Endometrial microvascular endothelial cells (primary cell): ENCODE data around the gene POLR2H. TPM values are rescaled to one million over a fixed set of nuclear protein-coding genes. Genes with fewer than 3 reads are reported as not detected.

Experiments used
- in situ Hi-C: cut with HindIII; loops from 2 replicates; pipeline ENCODE4 v1.10.0; 2017; ENCODE audit warnings: low sequenced_read_pairs, low pct_unique_long_range_greater_than_20kb; ENCODE audit errors: inconsistent ontology term
- total RNA-seq: library from RNA; depleted of rRNA; stranded (reverse); fragments of >200 nt; gene quantifications from one replicate; pipeline ENCODE4 v1.2.3, GENCODE V29; 2015; ENCODE audit errors: inconsistent ontology term

POLR2H gene
- total RNA-seq, result 172 TPM

DNA sequence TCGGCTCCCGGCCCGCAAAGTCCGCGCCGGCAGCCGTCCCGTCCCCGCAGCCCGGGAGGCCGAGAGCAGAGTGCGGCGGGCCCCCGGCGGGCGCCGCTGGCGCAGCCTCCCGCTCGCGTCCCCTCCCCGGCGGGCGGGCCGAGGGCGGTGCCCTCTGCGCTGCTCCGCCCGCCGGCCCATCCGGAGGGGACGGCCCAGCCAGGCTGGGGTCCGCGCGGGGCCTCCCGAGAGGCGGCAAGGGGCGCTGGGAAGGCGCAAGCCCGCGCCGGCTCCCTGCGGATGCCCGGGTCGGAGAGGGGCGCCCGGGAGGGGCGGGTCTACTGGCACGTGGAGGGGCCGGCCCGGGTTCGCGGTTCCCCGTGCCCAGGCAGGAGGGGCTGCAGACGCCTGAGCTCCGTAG is at the start of gene POLR2H, which contains the start of gene CLCN2:
POLR2H (plus strand) TSS at position 179 of the 400 bp plus-strand sequence. CDS start 1,783 bp downstream, outside the sequence.
CLCN2 (minus strand) TSS at position 74 of the 400 bp plus-strand sequence. CDS start 126 bp downstream, outside the sequence.
- in situ Hi-C loops, result no loop called here

DNA sequence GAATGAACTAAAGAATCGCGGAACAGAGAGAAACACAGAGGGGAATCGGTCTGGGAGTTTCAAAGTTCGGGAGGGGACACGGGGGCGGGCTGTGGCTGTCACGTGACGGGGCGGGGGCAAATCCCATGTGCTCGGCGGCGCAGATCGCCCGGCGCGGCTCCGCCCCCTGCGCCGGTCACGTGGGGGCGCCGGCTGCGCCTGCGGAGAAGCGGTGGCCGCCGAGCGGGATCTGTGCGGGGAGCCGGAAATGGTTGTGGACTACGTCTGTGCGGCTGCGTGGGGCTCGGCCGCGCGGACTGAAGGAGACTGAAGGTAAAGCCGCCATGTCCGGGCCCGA is 47.2 kb upstream of the POLR2H start, which contains the start of gene EIF4G1:
EIF4G1 (plus strand) TSS at position 244 of the 337 bp plus-strand sequence. CDS start 1,191 bp downstream, outside the sequence.
- in situ Hi-C loops, result no loop called here

DNA sequence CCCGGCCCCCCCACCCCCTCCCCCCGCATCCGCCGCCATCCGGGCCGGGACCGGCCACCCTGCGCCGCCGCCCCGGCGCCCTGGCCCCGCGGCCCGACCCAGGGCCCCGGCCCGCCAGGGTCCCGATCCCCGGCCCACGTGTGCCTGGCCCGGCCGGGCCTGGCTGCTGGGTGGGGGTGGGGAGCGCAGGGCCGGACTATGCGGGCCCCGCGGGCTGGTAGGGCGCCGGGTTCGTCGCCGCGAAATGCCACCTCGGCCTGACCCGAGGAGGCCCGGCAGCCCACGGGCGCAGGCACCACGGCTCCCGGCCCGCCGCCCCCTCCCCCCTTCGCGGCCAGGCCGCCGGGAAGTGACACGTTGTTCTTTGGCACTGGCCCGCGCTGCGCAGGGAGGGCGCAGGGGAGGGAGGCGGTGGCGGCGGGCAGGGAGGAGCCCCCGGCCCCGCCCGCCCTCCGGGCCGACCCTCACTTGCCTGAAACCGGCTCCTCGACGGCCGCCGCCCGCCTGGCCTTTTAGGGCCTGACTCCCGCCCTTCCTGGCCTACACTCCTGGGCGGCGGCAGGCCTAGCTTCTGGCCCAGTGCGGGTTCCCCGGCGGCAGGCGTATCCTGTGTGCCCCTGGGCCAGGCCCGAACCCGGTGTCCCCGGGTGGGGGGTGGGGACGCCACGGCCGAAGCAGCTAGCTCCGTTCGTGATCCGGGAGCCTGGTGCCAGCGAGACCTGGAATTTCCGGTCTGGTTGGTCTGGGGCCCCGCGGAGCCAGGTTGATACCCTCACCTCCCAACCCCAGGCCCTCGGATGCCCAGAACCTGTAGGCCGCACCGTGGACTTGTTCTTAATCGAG is 46.6 kb upstream of the POLR2H start:
- in situ Hi-C loops, result no loop called here

DNA sequence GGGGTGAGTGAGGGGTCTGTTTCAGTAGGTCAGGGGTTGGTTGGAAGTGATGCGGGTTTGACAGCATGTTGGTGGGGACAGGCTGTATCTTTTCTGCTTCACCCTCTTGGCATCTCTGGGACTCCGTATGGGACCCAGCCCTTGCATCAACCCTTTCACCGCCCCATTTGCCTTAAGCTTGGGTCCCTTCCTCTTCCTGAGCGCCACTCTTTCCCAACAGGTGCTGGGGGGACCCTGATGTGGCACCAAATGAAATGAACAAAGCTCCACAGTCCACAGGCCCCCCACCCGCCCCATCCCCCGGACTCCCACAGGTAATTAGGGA is 46.0 kb upstream of the POLR2H start:
- in situ Hi-C loops, result no loop called here

DNA sequence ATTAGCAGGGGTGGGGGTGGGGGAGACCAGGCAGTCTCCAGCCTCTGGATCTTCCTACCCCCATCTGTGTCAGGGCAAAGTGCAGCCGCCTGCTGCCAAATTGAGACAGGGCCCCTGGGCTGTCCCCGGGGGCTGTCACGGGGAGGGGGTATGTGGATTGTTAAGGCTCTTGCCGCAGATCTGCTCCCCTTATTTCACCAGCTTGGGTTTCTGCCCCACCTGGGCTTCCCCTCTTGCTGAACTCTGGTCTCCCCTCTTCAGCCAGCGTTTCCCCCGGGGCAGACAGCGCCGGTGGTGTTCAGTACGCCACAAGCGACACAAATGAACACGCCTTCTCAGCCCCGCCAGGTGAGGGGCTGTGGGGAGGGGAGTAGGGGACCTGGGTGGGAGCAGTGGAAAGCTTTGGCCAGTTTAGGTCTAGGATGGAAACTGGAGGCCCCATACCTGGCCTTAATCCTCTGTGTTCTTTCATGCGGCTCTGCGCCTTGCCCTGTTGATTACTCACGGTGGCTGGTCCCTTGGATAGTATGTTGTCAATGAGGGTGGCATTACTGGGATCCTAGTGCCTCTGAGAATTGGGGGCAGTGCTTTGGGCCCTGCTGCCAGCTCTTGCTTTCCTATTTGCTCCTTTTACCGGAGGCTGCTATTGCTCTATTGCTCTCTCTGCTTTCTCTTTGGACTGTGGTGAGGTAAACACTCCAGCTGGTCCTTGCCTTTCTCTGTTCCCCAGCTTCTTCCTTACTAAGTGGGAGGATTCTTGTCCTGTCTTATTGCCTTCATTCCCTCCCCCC is 45.4 kb upstream of the POLR2H start:
- in situ Hi-C loops, result no loop called here

DNA sequence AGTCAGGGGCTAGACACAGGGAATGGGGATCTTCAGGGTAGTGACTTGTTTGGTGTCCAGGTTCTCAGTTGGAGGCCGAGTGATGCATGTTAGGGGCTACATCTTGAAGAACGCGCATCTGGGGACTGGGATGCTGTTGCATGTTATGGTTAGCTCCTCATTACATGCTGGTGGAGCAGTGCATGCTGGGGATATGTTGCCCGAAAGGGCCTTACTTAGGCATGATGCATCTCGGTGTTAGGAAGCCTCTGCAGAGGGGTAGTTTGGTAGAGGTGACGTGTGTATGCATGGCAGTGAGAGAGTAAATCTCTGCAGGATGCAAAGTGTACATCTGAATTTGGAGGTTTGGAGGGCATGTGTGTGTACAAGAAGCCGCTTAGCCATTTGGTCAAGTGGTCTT is 44.7 kb upstream of the POLR2H start:
- in situ Hi-C loops, result no loop called here

DNA sequence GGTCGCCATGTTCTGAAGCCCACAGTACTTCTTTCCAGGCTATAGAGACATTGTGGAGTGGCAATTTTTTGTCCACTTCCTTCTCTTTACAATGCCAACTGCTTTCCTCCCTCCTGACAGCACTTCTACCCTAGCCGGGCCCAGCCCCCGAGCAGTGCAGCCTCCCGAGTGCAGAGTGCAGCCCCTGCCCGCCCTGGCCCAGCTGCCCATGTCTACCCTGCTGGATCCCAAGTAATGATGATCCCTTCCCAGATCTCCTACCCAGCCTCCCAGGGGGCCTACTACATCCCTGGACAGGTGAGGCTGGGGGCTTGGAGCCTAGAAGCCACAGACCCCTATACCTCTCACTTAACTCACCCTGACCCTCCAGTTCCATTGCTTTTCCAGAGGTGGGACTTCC is 44.3 kb upstream of the POLR2H start:
- in situ Hi-C loops, result no loop called here

DNA sequence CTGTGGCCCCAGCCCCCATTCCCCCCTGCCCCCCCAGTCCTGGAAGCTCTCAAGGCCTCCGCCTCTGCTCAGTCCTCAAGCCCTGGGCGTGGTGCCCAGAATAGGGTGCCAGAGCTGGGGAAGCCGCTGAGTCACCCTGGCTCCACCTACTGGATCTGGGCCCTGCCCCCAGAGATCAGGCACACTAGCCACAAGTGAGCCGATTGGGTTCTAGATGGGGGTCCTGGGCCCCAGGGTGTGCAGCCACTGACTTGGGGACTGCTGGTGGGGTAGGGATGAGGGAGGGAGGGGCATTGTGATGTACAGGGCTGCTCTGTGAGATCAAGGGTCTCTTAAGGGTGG is 41.4 kb upstream of the POLR2H start:
- in situ Hi-C loops, result no loop called here

DNA sequence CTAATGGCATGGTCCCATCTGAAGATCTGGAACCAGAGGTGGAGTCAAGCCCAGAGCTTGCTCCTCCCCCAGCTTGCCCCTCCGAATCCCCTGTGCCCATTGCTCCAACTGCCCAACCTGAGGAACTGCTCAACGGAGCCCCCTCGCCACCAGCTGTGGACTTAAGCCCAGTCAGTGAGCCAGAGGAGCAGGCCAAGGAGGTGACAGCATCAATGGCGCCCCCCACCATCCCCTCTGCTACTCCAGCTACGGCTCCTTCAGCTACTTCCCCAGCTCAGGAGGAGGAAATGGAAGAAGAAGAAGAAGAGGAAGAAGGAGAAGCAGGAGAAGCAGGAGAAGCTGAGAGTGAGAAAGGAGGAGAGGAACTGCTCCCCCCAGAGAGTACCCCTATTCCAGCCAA is 39.8 kb upstream of the POLR2H start:
- in situ Hi-C loops, result no loop called here

DNA sequence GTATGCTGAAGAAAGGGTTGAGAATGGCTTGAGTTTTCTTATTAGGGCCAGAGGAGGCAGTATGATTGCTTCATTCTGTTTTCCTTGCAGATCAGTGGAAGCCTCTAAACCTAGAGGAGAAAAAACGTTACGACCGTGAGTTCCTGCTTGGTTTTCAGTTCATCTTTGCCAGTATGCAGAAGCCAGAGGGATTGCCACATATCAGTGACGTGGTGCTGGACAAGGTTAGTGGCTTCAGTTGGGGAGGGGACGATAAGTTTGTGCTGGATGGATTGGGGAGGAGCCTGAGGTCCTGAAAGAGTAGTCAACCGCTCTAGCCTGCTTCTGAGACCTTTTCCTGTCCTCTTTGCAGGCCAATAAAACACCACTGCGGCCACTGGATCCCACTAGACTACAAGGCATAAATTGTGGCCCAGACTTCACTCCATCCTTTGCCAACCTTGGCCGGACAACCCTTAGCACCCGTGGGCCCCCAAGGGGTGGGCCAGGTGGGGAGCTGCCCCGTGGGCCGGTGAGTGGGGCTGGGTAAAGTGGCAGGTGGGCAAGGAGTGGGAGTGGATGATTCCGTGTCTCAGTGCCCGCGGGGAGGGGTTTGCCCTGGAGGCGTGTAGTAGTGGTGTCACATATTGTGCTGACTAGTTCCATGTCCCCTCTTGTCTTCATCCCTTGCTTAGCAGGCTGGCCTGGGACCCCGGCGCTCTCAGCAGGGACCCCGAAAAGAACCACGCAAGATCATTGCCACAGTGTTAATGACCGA is 38.6 kb upstream of the POLR2H start:
- in situ Hi-C loops, result no loop called here

DNA sequence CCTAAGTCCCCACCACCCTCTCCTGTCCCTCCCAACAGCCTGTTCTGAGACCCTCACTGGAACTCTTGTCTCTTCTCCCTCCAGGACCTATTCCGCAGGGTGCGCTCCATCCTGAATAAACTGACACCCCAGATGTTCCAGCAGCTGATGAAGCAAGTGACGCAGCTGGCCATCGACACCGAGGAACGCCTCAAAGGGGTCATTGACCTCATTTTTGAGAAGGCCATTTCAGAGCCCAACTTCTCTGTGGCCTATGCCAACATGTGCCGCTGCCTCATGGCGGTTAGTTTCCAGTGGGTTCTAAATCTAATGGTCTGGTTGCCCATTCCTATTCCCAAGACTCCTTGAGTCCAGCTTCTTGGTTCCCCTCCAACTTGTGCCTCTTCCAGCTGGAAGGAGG is 37.8 kb upstream of the POLR2H start:
- in situ Hi-C loops, result no loop called here

DNA sequence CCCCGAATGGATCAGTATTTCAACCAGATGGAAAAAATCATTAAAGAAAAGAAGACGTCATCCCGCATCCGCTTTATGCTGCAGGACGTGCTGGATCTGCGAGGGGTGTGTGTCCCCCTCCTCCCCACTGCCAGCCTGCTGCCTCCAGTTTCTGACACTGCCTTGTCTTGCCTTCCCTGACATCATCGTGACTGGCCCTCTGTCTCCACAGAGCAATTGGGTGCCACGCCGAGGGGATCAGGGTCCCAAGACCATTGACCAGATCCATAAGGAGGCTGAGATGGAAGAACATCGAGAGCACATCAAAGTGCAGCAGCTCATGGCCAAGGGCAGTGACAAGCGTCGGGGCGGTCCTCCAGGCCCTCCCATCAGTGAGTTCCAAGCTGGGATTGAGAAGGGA is 36.2 kb upstream of the POLR2H start:
- in situ Hi-C loops, result no loop called here

DNA sequence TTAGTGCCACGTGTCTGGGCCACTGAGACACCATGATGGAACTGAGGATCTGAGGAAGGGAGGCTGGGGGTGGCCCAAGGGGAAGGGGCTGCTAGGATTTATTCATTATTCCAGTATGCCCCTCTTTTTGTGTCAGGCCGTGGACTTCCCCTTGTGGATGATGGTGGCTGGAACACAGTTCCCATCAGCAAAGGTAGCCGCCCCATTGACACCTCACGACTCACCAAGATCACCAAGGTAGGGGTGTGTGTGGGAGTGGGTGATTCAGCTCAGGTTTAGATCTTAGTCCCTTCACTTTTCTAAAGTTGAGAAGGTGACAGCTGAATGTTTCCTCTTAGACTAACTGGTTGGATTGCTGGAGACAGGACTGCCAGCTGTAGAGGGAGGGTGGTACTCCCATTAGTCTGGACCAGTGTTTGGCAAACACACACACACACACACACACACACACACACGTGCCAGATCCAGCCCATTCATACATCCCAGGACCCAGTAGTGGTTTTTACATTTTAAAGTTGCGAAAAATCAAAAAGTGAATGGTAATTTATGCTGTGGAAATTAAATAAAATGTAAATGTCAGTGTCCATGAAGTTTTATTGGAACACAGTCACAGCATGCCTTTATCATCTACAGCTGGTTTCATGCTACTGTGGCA is 35.7 kb upstream of the POLR2H start:
- in situ Hi-C loops, result no loop called here

DNA sequence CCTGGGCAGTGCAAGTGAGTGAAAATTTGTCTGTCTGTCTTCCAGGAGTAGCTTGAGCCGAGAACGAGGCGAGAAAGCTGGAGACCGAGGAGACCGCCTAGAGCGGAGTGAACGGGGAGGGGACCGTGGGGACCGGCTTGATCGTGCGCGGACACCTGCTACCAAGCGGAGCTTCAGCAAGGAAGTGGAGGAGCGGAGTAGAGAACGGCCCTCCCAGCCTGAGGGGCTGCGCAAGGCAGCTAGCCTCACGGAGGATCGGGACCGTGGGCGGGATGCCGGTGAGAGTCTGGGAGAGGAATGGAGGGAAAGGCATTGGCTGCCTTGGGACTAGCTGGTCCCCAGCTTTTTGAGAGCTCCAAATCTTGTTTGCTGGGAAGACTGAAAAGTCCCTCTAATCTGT is 34.3 kb upstream of the POLR2H start:
- in situ Hi-C loops, result no loop called here

DNA sequence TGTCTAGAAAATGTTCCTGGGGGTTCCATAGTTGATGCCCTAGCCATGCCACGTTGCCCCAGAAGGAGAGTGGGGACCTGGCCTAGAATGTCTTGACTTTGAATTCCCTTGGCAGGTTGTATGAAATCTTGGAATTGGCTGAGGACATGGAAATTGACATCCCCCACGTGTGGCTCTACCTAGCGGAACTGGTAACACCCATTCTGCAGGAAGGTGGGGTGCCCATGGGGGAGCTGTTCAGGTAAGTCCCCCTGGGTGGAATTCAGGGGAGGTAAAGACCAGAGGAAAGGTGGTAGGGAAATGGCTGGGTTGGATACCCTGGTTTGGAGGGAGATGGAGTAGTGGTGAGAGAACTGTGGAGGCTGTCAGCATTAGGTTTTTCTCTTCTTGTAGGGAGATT is 33.0 kb upstream of the POLR2H start:
- in situ Hi-C loops, result no loop called here

DNA sequence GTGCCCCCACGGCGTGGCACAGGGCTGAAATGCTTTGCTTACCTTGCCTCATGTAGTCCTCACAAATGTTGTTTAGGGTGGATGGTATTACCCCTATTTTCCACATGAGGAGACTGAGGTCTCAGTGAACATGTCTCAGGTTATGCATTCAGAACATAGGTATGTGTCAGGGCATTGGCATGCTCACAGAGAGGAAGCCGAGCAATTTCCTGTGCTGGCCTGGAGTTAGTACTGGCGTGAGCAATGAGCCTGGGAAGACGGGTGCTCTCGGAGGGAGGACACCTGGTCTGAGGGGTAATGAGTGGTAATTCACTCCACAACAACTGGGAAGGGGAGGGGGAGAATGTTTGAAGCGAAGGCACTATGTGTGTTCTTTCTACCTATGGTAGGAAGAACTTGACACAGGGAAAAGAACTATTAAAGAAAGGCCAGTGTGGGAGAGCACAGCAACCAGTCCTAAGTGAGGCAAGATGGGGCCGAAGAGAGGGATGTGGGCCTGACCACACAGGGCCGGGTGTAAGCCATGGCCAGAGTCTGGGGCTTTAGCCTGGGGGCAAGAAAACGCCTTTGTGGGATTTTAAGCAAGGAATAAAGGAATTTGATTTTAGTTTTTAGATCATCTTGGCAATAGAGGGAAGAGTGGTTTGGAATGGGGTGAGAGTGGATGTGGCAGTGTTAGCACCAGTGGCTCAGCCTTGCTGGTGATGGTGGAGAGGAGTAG is 29.0 kb upstream of the POLR2H start:
- in situ Hi-C loops, result no loop called here

DNA sequence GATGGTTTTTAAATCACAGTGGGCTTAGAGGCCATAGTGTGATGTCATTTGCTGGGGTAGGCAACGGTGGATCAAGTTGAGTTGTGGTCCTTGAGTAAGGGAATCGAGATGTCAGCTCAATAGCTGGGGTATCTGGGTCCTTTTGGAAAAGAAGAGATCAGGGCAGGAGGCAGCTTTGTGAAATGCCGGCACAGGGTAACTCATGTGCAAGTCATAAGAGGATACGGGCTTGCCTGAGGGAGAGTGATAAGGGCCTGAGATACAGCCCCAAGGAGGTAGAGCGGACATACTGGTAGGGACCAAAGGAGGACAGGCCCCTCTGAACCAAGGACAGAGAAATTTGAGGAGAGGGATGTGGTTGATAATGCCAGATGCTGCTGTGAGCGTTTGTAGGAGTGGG is 28.3 kb upstream of the POLR2H start:
- in situ Hi-C loops, result no loop called here

DNA sequence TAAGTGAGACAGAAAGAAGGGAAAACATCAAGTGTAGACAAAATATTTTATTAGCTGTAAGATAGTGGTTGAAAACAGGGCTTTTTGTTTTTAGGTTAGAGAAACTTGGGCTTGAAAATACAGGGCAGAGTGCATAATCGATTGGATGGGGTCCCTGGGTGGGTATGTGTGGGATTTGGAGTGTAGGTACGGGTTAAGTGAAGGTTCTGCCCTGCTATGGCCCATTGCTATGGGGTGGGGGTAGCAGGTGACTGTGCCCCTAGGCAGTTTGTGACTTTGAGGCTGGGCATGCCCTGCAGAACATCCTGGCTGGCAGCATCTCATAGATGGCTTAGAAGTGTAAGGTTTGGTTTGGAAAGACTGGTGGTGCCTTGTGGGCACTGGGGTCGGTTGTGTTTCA is 27.8 kb upstream of the POLR2H start:
- in situ Hi-C loops, result no loop called here
